Esophagus (tissue), 2 donors: ENCODE results near the gene TESMIN. TPM values are rescaled to one million over a fixed set of nuclear protein-coding genes. Genes with fewer than 3 reads are reported as not detected.

Source experiments
- H3K27ac ChIP-seq, 2 donors: one replicate each; pipeline ENCODE4 v1.5.1; 2013; ENCODE audit warnings: low read depth in 2 of 2, mild to moderate bottlenecking in 2 of 2, inconsistent platforms in 1 of 2, low read length in 1 of 2, moderate library complexity in 1 of 2
- H3K27me3 ChIP-seq, 2 donors: one replicate each; pipeline ENCODE4 v1.6.1; 2013; ENCODE audit warnings: low read length in 2 of 2, control low read depth in 1 of 2, mild to moderate bottlenecking in 1 of 2; ENCODE audit not compliant: insufficient read depth in 2 of 2, control insufficient read depth in 1 of 2
- H3K36me3 ChIP-seq, 2 donors: one replicate each; pipeline ENCODE4 v1.6.1; 2013; ENCODE audit warnings: low read length in 1 of 2; ENCODE audit not compliant: control insufficient read depth in 2 of 2, insufficient read depth in 2 of 2
- H3K4me1 ChIP-seq, 2 donors: one replicate each; pipeline ENCODE4 v1.6.1; 2013; ENCODE audit warnings: low read length in 1 of 2; ENCODE audit not compliant: control insufficient read depth in 2 of 2, insufficient read depth in 2 of 2
- H3K4me3 ChIP-seq, 2 donors: one replicate each; pipeline ENCODE4 v1.5.1; 2013; ENCODE audit warnings: low read length in 2 of 2, mild to moderate bottlenecking in 2 of 2, low read depth in 1 of 2, moderate library complexity in 1 of 2
- H3K9me3 ChIP-seq, 2 donors: one replicate each; pipeline ENCODE4 v1.6.1; 2013; ENCODE audit warnings: mild to moderate bottlenecking in 2 of 2, low read depth in 1 of 2, low read length in 1 of 2, moderate library complexity in 1 of 2; ENCODE audit not compliant: control insufficient read depth in 2 of 2, insufficient read depth in 1 of 2
- WGBS, 2 donors: extraction: QIAGEN DNeasy Blood & Tissue Kit; methylation state at CpG; one replicate each; pipeline ENCODE4 v1.1.7; 2013; 5-methylcytosine and 5-hydroxymethylcytosine counted together
- polyA plus RNA-seq, 2 donors: library from polyadenylated mRNA; stranded (reverse); fragments of 200-250 nt; gene quantifications; one replicate each; pipeline ENCODE4 v1.2.3, GENCODE V29; 2013
- donor health status: healthy with polysubstance abuse.
- donor health status: Bipolar disorder and iron deficiency.

The TESMIN gene
- polyA plus RNA-seq, 2 donors = 3.0 to 3.7 TPM

- Histone ChIP-seq H3K9me3 (no peaks in the 10 kb centered on the region), H3K27me3 (no peaks in the 10 kb centered on the region), H3K27ac (no peak overlapping the region), H3K4me3 (no peak overlapping the region), H3K36me3 (no peaks in the 10 kb centered on the region), H3K4me1 (no peaks in the 10 kb centered on the region)
- 90 to 93% methylated on average over 18 of the region's 18 CpGs for WGBS, 2 donors
Measured at GRCh38 chr11:68660066-68660810, 91.1 kb downstream of the TESMIN start.

GRCh38 chr11:68659158-68659921, 92.0 kb downstream of the TESMIN start:
- 52 to 62% methylated on average over 22 of the region's 22 CpGs for WGBS, 2 donors
- Histone ChIP-seq H3K27ac (no peak overlapping the region), H3K36me3 (no peaks in the 10 kb centered on the region), H3K4me1 (no peaks in the 10 kb centered on the region), H3K9me3 (no peaks in the 10 kb centered on the region), H3K27me3 (no peaks in the 10 kb centered on the region), H3K4me3 (no peak overlapping the region)

GRCh38 chr11:68658661-68659060, 92.7 kb downstream of the TESMIN start:
- 79 to 80% methylated on average over 13 of the region's 13 CpGs for WGBS, 2 donors
- H3K27me3 ChIP-seq = no peaks in the 10 kb centered on the region
- no peaks in the 10 kb centered on the region for H3K36me3 ChIP-seq
- H3K4me3 ChIP-seq = no peak overlapping the region
- H3K4me1 ChIP-seq = no peaks in the 10 kb centered on the region
- peaks cover 0 to 2% of the 10 kb centered on the region in 2 donors for H3K9me3 ChIP-seq
- H3K27ac ChIP-seq = no peak overlapping the region

- H3K27ac ChIP-seq = no peak overlapping the region
- peaks cover 0 to 2% of the 10 kb centered on the region in 2 donors for H3K9me3 ChIP-seq
- H3K4me3 ChIP-seq = no peak overlapping the region
- H3K4me1 ChIP-seq = no peaks in the 10 kb centered on the region
- no peaks in the 10 kb centered on the region for H3K27me3 ChIP-seq
- 94 to 95% methylated on average over 8 of the region's 8 CpGs for WGBS, 2 donors
- no peaks in the 10 kb centered on the region for H3K36me3 ChIP-seq
Measured at GRCh38 chr11:68658097-68658496, 93.2 kb downstream of the TESMIN start.

Other genes with a start within 250 kb of the TESMIN start
- under 1 TPM; 0.12 to 0.46 TPM for gene GAL, start 67.0 kb downstream of the TESMIN start, polyA plus RNA-seq
- 10 to 100 TPM in 1 of 2 donors, 1 to 10 TPM in 1; 8.4 to 13.8 TPM for gene CPT1A, start 90.4 kb upstream of the TESMIN start, polyA plus RNA-seq
- 10 to 100 TPM; 63.0 to 77.6 TPM for gene MRPL21, start 152.3 kb upstream of the TESMIN start, polyA plus RNA-seq
- gene IGHMBP2, start 152.4 kb upstream of the TESMIN start, polyA plus RNA-seq = 10 to 100 TPM; 10.9 to 22.3 TPM
- not detected for gene MRGPRD, start 229.5 kb upstream of the TESMIN start, polyA plus RNA-seq